Stimulated activated CD4-positive, alpha-beta T cell treated with anti-CD3 and anti-CD28 coated beads, Interleukin-1b, Interleukin-23, amount 100 ng/mL, for 1 hour (primary cell): ENCODE results near the gene RECK.
"Not testable (repeated sequence)": the region's sequence is repeated elsewhere in the genome, so short reads cannot be mapped to it uniquely, and the experiment has no call there.

Source experiments
- DNase-seq, 2 donors: peaks; one replicate each; pipeline ENCODE4 v3.0.0-alpha.2; 2020; ENCODE audit warnings: low read depth in 2 of 2

The RECK gene

DNA sequence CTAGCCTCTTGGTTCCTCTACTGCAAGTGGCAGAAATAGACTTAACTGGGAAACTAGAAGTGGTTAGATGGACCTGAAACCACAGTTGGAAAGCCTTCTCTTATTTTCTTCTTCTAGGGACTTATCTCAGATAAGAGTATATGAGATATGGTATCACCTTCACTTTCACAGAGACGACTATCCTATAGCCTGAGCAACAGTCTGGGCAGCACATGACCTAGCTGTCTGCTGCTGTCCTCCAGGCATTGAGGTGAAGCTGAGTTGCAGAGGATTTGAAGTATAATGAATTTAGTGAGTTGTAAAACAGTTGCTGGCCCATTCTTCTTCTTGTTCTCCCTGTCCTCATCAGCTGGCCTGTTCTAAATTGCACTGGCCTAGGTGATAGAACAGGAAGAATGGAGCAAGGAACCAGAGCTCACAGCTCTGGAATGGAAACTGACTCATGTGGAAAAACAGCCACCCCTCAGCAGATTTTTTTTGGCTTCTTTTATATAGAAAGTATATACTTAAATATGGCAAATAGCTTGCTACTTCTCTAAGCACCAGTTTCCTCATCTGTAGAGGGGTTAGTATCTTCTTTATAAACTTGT lies 27.8 kb downstream of the RECK start:
- no peak for DNase-seq

DNA sequence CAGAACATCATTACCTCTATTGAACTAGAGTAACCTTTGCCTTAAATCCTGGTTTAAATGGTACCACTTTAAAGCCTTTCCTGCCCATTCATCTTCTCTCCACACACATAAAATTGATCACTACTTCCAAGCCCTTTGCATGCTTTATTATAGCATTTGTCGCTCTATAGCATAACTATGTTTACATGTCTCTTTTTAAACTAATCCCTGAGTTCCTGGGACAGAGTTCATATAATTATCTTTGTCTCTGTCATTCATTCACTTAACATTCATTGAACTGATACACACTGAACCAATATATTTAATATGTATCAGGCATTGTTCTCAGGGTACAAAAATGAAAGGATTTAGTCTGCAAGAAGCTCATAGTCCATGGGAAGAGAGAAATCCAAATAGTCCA lies 37.3 kb downstream of the RECK start:
- DNase-seq: no peak

DNA sequence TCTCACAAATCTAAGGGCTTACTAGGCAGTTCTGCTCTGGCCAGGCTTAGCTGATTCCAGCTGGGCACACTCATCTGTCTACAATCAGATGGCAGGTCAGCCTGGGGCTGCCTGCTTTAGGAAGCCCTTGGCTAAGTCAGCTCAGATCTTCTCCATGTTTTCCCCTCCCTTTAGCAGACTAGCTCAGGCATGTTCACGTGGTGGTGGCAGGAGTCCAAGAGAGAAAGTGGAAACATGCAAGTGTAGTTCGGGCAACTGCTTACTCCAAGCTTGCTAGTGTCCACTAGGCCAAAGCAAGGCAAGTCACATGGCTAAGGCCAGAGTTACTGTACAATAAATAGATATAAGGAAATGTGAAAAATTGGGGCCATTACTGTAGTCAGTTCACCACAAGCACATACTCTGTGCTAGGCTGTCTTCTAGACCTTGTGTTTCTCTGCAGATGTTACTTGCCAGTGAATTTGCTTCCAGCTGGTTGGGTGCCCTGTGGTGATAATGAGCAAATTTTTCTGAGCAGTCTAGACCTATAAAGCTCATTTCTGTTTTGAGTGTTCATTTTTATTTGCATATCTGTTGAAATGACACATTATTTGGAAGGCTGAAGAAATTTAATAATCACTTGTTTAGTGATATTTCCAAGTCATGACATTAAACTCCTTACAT lies 38.3 kb downstream of the RECK start:
- no peak for DNase-seq

DNA sequence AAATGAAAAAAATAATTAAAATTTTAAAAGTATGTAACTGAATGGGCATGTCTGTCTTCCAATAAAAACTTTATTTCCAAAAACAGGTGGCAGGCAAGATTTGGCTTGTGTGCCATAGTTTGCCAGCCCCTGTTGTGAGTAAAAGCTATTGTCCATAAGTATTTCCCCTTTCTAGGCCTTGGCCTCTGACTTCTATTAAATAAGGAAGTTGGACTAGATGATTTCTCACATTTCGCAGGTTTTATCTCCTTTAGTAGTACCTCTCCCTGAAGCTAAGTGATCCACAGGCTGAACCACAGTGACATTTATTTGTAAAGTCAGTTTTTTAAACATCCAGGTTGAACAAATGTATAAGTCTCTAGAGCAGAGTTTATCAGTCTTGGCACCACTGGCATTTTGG lies 41.3 kb downstream of the RECK start:
- no peak for DNase-seq

DNA sequence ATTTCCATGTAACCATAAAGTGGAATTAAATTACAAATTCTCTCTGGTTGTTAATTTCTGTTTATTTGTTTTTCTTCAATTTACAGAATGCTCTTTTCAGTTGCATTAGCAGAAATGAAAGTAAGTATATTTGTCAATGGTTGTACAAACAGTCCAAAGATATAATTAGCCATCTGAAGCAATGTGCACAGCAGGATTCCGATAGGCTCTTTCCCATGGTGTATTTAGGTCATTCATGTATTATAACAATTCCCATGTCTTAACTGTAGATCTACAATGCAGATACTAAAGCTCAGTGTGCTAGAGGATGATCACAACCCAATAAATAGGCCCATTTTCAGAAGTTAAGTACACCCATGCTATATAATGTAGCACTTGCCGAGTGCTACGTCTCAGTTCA lies 43.8 kb downstream of the RECK start:
- DNase-seq: no peak

DNA sequence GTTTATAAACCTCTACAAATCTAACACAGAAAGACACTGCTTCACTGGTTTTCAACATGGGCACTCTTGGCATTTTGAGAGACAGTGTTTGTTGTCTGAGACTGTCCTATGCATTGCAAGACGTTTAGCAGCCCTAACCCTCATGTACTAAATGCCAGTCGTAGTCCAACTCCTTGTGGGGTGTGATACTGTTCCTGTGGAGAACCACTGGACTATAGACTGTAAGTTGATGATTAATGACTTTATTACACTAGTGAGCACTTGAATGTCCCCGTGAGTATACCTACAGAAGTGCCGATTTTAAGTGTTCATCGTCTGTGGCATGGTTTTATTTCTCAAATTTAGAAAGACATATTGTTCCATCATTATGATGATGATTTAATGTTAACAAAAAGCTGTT lies 46.2 kb downstream of the RECK start:
- DNase-seq: no peak

DNA sequence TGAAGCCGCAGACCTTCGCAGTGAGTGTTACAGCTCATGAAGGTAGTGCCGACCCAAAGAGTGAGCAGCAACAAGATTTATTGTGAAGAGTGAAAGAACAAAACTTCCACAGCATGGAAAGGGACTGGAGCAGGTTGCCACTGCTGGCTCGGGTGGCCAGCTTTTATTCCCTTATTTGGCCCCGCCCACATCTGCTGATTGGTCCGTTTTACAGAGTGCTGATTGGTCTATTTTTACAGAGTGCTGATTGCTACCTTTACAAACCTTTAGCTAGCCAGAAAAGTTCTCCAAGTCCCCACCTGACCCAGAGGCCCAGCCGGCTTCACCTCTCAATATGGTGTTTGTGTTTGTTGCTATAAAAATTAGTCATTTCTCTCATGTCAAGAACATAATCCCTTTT lies 49.7 kb downstream of the RECK start:
- no peak for DNase-seq

DNA sequence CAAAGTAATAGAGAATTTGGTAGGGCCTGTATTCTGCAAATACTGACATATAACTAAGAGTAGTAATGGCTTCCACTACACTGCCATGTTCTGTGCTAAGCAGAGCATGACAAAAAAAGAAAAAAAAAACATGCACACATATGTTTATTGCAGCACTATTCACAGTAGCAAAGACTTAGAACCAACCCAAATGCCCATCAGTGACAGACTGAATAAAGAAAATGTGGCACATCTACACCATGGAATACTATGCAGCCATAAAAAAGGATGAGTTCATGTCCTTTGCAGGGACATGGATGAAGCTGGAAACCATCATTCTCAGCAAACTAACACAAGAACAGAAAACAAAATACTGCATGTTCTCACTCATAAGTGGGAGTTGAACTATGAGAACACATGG lies 50.3 kb downstream of the RECK start:
- DNase-seq: not testable (repeated sequence)

DNA sequence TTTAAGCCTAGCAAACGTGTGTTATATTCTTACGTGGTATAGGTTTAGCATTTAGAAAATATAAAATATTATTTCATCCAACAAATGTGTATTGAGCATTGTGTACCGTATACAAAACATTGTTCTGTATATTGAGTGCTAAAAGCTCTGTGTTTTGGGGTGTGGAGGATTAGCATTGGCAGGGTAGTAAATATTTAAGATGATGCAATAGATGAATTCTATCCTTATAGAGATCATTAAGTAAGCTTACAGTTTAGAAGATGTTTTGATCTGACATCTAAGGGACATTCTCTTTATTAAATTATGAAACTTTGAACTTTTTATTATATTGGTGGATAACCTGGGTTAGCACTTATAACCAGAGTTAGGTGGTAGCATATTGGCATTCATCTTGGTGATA lies 51.3 kb downstream of the RECK start:
- no peak for DNase-seq

DNA sequence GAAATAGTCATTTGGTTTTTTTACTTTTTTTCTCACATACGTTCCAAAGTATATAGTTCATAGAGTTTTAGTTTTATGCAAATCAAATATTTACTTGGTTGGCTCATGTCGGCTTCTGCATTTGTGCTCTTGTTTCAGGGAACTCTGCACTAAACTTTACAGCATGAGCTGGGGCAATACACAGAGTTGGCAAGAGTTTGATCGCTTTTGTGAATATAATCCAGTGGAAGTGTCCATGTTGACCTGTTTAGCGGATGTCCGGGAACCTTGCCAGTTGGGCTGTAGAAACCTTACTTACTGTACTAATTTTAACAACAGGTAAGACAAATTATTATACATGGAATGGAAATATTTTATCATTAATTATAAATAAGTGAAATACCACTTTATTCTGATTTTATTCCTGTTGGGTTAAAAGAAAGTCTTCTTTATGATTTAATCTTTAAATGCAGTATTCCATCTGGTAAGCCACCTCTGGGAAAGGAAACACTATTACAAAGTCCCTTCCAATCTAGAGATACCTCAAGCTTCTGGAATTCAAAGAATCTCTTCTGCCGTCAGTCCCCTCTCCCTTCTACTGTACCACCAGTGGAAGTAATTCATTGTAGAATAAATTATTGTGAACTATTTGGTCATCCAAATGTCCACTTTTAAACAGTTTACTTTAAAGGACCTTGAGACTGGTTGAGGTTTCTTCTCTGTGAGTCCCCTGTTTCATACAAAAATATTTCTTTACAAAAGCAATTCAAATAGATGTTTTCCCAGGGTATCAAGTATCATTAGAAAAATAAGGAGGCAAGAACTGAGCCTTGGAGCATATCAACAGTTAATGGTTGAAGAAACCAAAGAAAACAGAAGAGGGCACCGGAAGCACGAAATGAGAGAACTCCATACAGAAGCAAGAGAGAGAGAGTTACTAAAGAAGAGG lies 54.6 kb downstream of the RECK start:
- DNase-seq: no peak

DNA sequence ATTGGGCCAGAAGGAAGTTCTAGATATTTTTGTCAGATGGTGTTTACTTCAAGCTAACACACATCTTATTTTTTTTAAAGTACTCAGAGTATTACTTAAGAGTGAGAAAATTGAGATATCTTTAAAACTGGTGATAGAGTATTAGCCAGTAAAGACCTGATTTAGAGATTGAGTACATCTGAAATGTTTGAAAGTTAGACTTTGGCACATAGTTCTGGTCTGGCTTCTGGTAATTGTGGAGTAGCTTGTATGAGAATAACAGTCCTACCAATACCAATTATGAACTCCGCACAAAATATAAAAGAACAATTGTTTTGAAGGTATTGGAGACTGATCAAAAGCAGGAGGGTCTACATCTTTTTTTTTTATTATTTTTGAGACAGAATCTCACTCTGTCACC lies 55.3 kb downstream of the RECK start:
- DNase-seq: no peak

DNA sequence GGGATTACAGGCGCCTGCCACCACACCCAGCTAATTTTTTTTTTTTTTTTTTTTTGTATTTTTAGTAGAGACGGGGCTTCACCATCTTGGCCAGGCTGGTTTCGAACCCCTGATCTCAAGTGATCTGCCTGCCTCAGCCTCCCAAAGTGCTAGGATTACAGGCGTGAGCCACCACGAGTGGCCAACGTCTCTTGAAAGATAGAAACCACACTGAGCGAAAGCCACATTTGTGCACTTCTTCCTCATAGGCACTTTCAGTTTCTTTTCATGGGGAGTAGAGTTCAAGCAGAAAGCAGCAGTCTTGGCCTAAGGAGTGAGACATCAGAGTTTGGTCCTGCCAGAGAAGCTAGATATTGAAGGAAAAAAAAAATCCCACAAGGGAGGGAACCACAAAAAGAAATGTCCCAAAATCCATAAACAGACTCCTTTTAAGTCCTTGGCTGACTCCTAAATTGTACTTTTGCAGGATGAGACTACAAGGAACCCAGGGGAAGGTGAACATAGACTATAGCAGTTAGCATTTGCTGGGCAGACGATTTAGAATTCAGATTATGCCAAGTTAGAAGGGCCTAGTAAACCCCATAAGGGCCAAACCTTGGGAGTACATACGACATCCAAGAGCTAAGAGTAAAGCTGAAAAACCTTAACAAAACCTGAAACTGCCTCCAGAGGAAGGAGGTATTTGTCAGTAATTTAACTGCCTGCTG lies 55.9 kb downstream of the RECK start:
- no peak for DNase-seq

DNA sequence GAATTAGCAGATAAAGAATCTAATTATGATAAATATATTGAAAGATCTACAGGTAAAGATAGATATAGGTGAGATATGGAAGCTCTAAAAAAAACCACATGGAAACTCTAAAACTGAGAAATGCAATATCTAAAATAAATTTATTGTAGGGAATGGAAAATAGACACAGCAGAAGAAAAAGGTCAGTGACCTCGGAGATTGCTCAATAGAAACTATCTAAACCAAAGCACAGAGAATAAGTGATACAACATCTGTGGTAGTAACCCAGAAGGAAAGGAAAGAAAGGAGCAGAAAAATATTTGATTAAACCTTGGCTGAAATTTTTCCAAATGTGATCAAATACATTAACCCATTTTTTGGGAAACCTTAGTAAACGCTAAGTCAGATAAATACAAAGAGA lies 56.7 kb downstream of the RECK start:
- no peak for DNase-seq

DNA sequence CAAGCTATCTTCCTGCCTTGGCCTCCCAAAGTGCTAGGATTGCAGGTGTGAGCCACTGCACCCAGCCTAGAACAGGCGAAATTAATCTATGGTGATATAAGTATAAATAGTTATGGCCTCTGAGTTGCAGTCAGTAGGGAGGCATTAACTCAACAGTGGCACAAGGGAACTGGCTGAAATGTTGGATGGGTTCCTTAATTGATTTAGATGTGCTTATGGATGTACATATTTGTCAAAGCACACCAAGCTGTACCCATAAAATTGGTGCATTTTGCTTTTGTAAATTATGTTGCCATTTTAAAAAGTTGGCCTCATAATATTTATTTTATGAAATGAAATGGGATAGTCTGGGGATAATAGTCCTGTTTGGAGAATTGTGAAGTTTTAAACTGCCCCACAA lies 63.0 kb downstream of the RECK start:
- DNase-seq: no peak

DNA sequence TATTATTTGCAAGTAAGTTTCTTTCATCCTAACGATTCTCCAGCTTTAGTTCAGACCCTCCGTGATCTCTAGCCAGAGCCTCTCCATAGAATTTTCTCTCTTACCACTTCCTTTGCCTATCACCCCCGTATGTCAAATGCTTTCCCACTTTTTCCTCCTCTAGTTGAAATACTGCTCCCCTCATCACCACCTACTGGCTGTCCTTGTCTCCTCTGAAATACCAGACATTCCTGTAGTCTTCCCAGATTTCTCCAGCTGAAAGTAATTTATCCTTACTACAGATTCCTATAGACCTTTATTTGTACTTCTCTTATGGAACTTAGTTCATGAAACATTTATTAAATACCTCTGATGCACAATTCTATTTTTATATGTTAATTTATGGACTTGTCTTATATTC lies 63.8 kb downstream of the RECK start:
- DNase-seq: no peak

DNA sequence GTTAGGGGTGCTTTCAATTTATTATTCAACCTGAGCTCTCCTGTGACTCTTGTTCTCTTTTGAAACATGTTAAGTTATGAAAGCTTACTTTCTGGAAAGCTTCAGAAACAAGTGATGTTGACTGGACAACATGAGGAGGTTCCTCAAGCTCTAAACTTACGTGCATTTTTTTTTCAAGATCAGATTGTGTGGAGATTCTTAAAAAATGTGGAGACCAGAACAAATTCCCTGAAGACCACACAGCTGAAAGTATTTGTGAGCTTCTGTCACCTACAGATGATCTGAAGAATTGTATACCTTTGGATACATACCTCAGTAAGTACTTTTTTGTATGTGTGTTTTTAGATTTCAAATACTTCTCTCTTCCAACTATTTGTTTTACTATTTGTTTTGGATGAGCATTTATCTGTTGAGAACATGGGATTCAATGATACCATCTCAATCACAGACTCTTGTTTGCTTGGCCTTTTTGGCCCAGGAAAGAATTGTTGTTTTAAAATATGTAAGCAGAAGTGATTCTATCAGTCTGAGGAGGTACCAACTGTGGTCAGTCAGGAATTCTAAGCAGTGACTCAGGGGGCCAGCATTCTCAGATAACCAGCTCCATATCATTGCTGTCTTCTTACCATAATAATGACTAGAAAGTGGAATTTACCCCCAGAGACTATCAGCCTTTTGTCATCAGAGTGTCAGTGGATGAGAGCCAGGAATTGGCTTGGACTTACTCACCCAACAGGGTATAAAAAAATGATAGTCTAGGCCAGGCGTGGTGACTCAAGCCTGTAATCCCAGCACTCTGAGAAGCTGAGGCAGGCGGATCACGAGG lies 65.4 kb downstream of the RECK start:
- DNase-seq: no peak

DNA sequence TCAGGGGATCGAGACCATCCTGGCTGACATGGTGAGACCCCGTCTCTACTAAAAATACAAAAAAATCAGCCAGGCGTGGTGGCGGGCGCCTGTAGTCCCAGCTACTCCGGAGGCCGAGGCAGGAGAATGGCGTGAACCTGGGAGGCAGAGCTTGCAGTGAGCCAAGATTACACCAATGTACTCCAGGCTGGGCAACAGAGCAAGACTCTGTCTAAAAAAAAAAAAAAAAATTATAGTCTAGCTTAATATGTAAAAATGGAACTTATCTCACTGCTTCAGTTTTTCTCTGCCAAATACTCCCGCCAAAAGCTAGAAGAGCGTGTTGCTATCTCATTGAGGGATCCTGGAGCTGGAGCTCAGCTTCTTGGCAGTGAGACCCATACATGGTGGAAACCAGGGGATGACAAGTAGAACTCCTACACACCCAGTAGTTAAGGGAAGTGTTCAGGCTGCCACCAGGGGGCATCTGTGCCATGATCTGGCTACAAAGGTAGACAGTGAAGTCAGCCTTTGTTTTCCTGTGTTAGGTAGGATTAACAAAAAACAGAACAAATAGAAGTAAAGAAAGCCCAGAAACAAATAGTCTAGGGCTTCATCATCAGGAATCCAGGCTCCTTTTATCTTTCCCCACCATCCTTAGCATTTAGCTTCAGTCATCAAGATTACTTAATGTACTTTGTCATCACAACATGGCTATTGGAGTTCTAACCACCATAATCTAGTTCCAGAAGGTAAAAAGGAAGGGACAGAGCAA lies 66.2 kb downstream of the RECK start:
- peak; percentile 73 to 83 for DNase-seq

DNA sequence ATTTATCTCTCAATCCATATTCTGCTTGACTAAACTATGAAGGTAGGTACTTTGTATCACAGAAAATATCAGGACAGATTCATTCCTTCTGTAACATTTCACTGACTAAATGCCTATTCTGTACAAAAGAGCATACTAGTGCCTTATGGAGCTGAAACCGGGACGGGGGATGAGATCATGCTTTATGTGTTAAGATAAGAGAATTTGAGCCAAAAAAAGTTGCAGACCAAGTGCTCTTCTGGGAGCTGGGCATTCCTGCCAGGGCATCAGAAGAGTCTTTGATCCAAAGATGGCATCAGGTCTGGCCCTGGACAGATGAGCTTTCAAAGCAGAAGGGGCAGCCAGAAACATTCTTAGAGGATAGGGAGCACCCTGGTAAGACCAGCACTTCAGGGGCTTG lies 72.4 kb downstream of the RECK start:
- no peak for DNase-seq

DNA sequence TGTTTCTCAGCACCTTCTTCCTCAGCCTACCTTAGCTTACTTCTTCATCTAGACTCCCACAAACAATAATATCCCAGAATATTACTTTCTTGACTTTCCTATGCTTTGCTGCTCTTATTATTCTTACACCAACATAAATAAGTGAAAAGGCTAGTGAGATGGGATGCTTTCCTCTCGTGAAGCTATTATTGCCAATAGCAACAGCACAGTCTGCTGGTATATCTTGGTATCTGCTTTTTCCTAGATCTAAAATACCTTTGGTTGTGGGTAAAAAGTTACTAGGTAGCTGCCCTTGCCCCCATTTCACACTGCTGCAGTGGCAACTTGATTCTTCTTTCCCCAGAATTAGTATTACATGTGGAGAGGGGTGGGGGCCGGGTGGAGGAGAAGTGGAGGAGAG lies 73.7 kb downstream of the RECK start:
- DNase-seq: no peak

DNA sequence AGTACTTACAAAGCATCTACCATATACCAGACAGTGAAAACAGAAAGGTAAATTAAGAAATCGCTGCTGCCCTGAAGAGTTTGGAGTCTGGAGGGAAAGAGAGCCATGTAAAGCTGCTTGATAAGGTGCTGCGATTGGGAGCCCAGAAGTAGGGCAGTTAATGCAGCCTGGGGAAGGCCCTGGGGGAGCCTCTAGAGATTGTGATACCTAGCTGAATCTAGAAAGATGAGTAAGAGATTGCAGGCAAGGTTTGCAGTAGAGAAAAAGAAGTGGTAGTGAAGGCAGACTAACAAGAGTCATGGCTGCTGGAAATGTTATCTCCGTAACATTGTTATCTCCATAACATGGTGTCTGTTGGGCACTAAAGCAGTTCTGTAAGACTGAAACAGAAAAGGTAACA lies 75.8 kb downstream of the RECK start:
- no peak for DNase-seq

DNA sequence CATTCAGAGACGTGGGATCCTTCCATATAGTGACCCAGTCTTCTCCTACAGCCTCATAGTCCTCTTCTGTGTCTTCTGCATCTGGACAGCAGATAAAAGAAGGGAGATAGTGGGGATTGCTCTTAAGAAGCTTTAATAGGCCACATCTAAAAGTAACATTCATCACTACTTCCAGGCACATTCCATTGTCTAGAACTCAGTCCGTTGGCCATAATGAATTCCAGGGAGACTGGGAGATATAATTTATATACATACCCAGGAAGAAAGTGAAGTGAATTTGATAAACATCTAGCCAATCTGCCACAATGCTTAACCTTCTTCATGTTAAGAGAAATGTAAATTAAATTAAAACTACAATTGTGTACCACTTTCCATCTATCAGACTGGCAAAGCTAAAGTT lies 77.3 kb downstream of the RECK start:
- DNase-seq: no peak
